ENCODE data around the gene EHBP1. TPM values are rescaled to one million over a fixed set of nuclear protein-coding genes. Genes with fewer than 3 reads are reported as not detected.
"Not testable (repeated sequence)": the region's sequence is repeated elsewhere in the genome, so short reads cannot be mapped to it uniquely, and the experiment has no call there.

EHBP1 gene
- polyA plus RNA-seq, 3 donors = 40.7 to 51.4 (median 41.6) TPM

- DNase-seq = no peak
Observed at GRCh38 chr2:62731275-62731674, 25.8 kb downstream of the EHBP1 start.

GRCh38 chr2:62732262-62732777, 26.8 kb downstream of the EHBP1 start:
- no peak for DNase-seq

- DNase-seq = no peak
Observed at GRCh38 chr2:62733546-62733945, 28.0 kb downstream of the EHBP1 start.

GRCh38 chr2:62736899-62737559, 31.5 kb downstream of the EHBP1 start:
- DNase-seq = no peak

GRCh38 chr2:62738981-62739936, 33.7 kb downstream of the EHBP1 start:
- DNase-seq = no peak

GRCh38 chr2:62740221-62740620, 34.7 kb downstream of the EHBP1 start:
- DNase-seq = no peak

GRCh38 chr2:62741127-62741526, 35.6 kb downstream of the EHBP1 start:
- DNase-seq = no peak

GRCh38 chr2:62741954-62742722, 36.6 kb downstream of the EHBP1 start:
- no peak for DNase-seq

GRCh38 chr2:62743506-62743905, 38.0 kb downstream of the EHBP1 start:
- DNase-seq = no peak

- no peak for DNase-seq
Observed at GRCh38 chr2:62744603-62745002, 39.1 kb downstream of the EHBP1 start.

- DNase-seq = no peak
Observed at GRCh38 chr2:62745891-62746481, 40.5 kb downstream of the EHBP1 start.

- no peak for DNase-seq
Observed at GRCh38 chr2:62747169-62747568, 41.7 kb downstream of the EHBP1 start.

GRCh38 chr2:62747876-62748275, 42.4 kb downstream of the EHBP1 start:
- DNase-seq = no peak

GRCh38 chr2:62749111-62749510, 43.6 kb downstream of the EHBP1 start:
- not testable (repeated sequence) for DNase-seq

- no peak for DNase-seq
Observed at GRCh38 chr2:62757029-62757428, 51.5 kb downstream of the EHBP1 start.

GRCh38 chr2:62760026-62760425, 54.5 kb downstream of the EHBP1 start:
- DNase-seq = no peak

GRCh38 chr2:62760555-62760954, 55.0 kb downstream of the EHBP1 start:
- DNase-seq = no peak

GRCh38 chr2:62765619-62766376, 60.3 kb downstream of the EHBP1 start:
- no peak for DNase-seq

GRCh38 chr2:62768615-62769014, 63.1 kb downstream of the EHBP1 start:
- DNase-seq = no peak

- DNase-seq = no peak
Observed at GRCh38 chr2:62770629-62771028, 65.1 kb downstream of the EHBP1 start.
